ENCODE measurements around the gene CCDC97. TPM values are rescaled to one million over a fixed set of nuclear protein-coding genes. Genes with fewer than 3 reads are reported as not detected.

CCDC97 gene
- total RNA-seq, 1 experiment from 2014 or later, result 23.0 TPM

- CTCF ChIA-PET, result interaction anchor here (1.8 kb wide), 1 partner anchor 10 kb away, joined by 5 read pairs; no protein-coding TSS in a partner anchor
- Histone ChIP-seq H3K36me3 (ENCODE audit: control insufficient read depth in 1 of 2, insufficient read depth in 2 of 2, low read length in 2 of 2) (peaks cover 72 to 89% of the 10 kb centered on the region in 2 experiments), H3K4me2 (ENCODE audit: low read length) (no peak overlapping the region), H3K27me3 (ENCODE audit: insufficient read depth, low read length) (no peaks in the 10 kb centered on the region), H3K9me2 (ENCODE audit: insufficient read depth) (no peaks in the 10 kb centered on the region), H3K4me1 (ENCODE audit: control insufficient read depth in 1 of 2, insufficient read depth in 2 of 2, low read length in 2 of 2) (no peaks in the 10 kb centered on the region), H3K9me3 (ENCODE audit: control insufficient read depth in 1 of 2, insufficient read depth in 1 of 2, low read depth in 1 of 2, low read length in 2 of 2) (no peaks in the 10 kb centered on the region), H2AFZ (ENCODE audit: low read depth, low read length, poor library complexity, severe bottlenecking) (no peak overlapping the region), H3K27ac (ENCODE audit: low read depth, low read length) (no peak overlapping the region), H3K9ac (ENCODE audit: low read length) (no peak overlapping the region), H3K79me2 (ENCODE audit: insufficient read depth, low read length) (peaks cover 41% of the 10 kb centered on the region; the same call in 1 of the 2 replicates), H3K4me3 (replicated peaks in 1 of 2; ENCODE audit: low read depth in 1 of 2, low read length in 2 of 2) (no peak overlapping the region), H4K20me1 (ENCODE audit: insufficient read depth) (no peaks in the 10 kb centered on the region)
- POLR2A ChIA-PET, result interaction anchor here (0.9 kb wide), 1 partner anchor 10 kb away, joined by 3 read pairs; no protein-coding TSS in a partner anchor
- BruUV-seq (replicated peaks), result no TSS peak
- no peak for ATAC-seq
- no peak for DNase-seq (ENCODE audit: low read depth, low spot score)
- TF ChIP-seq FOSL1 (IDR thresholded peaks at IDR 0.05; ENCODE audit: low read depth) (no peak), CBX3 (IDR thresholded peaks at IDR 0.05; ENCODE audit: low read depth) (no peak), RAD21 (IDR thresholded peaks at IDR 0.05; ENCODE audit: low read depth) (no peak), ATF3 (IDR thresholded peaks at IDR 0.05) (no peak), ZFX (IDR thresholded peaks at IDR 0.05) (no peak), EZH2phosphoT487 (IDR thresholded peaks at IDR 0.05; ENCODE audit: borderline replicate concordance) (no peak), ZBTB33 (IDR thresholded peaks at IDR 0.05; ENCODE audit: extremely low read depth, insufficient replicate concordance, low read length) (no peak), POLR2A (IDR thresholded peaks at IDR 0.05; ENCODE audit: borderline replicate concordance, extremely low read depth, insufficient read depth, insufficient read length) (no peak), CEBPB (IDR thresholded peaks at IDR 0.05; ENCODE audit: low read depth) (no peak), SP1 (IDR thresholded peaks at IDR 0.05; ENCODE audit: low read depth) (no peak), EZH2 (IDR thresholded peaks at IDR 0.05) (no peak), POLR2AphosphoS5 (IDR thresholded peaks at IDR 0.05; ENCODE audit: low read depth, low read length) (no peak), MAX (IDR thresholded peaks at IDR 0.05) (no peak), EGR1 (IDR thresholded peaks at IDR 0.05; ENCODE audit: low read depth) (no peak), TCF7L2 (IDR thresholded peaks at IDR 0.05; ENCODE audit: borderline replicate concordance, extremely low read depth, insufficient read depth, insufficient read length) (no peak), JUND (IDR thresholded peaks at IDR 0.05) (no peak)
- intact Hi-C loops (cut with micrococcal nuclease), result no loop called here
- RAD21 ChIA-PET (ENCODE audit: low non-redundant PET in 1 of 2, low total read pairs in 2 of 2, uncharacterized antibody in 2 of 2, unreplicated experiment in 2 of 2), result no interaction called here
Measured at GRCh38 chr19:41298348-41298964, 11.5 kb upstream of the CCDC97 start.

Measured in HCT116 (cell line).